ENCODE results near the gene INTS3. TPM values are rescaled to one million over a fixed set of nuclear protein-coding genes. Genes with fewer than 3 reads are reported as not detected.

The INTS3 gene
- 10 to 100 TPM in 1 of 3 donors, 1 to 10 TPM in 2; 7.5 to 14.5 (median 7.9) TPM for polyA plus RNA-seq

GRCh38 chr1:153727463-153728304 lies at the start of gene INTS3:
Gene INTS3, plus strand, starts transcription at chr1:153728050. Its CDS starts 585 bp downstream, at chr1:153728635.
- Mint-ChIP-seq H3K4me1 (peaks cover 25 to 40% of the 10 kb centered on the region in 2 donors), H3K4me3 (peak within 1 kb of the TSS; percentile 84 to 96 (median 91)), H3K9me3 (no peaks in the 10 kb centered on the region), H3K36me3 (peaks cover 0 to 6% (median 0%) of the 10 kb centered on the region in 3 donors), H3K27ac (peak within 1 kb of the TSS; percentile 93 to 97 (median 94)), H3K27me3 (ENCODE audit: low read depth in 3 of 3) (peaks cover 4 to 7% (median 6%) of the 10 kb centered on the region in 3 donors)
- peak; percentile 99 to 100 (median 99) for DNase-seq

- peaks cover 17 to 20% of the 10 kb centered on the region in 2 donors for H3K4me1 Mint-ChIP-seq
- no peaks in the 10 kb centered on the region for H3K36me3 Mint-ChIP-seq
- no peak for DNase-seq
- peak within 1 kb of the TSS; percentile 73 to 86 (median 83) for H3K4me3 Mint-ChIP-seq
- peaks cover 15 to 37% (median 19%) of the 10 kb centered on the region in 3 donors for H3K27me3 Mint-ChIP-seq (ENCODE audit: low read depth in 3 of 3)
- peak within 1 kb of the TSS in 1 of 6 donors; percentile 49 for H3K27ac Mint-ChIP-seq
- H3K9me3 Mint-ChIP-seq, result no peaks in the 10 kb centered on the region
Observed at GRCh38 chr1:153678519-153679336, 49.1 kb upstream of the INTS3 start, which contains the start of gene NPR1. Gene NPR1, plus strand, starts transcription at chr1:153678688. Its CDS starts 421 bp downstream, at chr1:153679109.

- peaks cover 15 to 40% (median 23%) of the 10 kb centered on the region in 3 donors for H3K27me3 Mint-ChIP-seq (ENCODE audit: low read depth in 3 of 3)
- peak overlapping the region in 1 of 6 donors; percentile 7 for H3K27ac Mint-ChIP-seq
- no peaks in the 10 kb centered on the region for H3K9me3 Mint-ChIP-seq
- peak in 2 of 3 donors; percentile 10 to 21 for DNase-seq
- peaks cover 17 to 20% of the 10 kb centered on the region in 2 donors for H3K4me1 Mint-ChIP-seq
- H3K4me3 Mint-ChIP-seq, result peak overlapping the region; percentile 59 to 83 (median 74)
- H3K36me3 Mint-ChIP-seq, result no peaks in the 10 kb centered on the region
Observed at GRCh38 chr1:153679337-153680119, 48.3 kb upstream of the INTS3 start.

GRCh38 chr1:153680120-153680403 lies 47.8 kb upstream of the INTS3 start:
- DNase-seq, result no peak
- no peaks in the 10 kb centered on the region for H3K9me3 Mint-ChIP-seq
- H3K27ac Mint-ChIP-seq, result no peak overlapping the region
- peaks cover 15 to 40% (median 23%) of the 10 kb centered on the region in 3 donors for H3K27me3 Mint-ChIP-seq (ENCODE audit: low read depth in 3 of 3)
- peak overlapping the region in 4 of 5 donors; percentile 26 to 83 (median 74) for H3K4me3 Mint-ChIP-seq
- H3K36me3 Mint-ChIP-seq, result no peaks in the 10 kb centered on the region
- peaks cover 17 to 20% of the 10 kb centered on the region in 2 donors for H3K4me1 Mint-ChIP-seq

GRCh38 chr1:153682730-153683129 lies 45.1 kb upstream of the INTS3 start:
- no peak for DNase-seq

GRCh38 chr1:153683854-153684253 lies 44.0 kb upstream of the INTS3 start:
- Mint-ChIP-seq H3K4me1 (peaks cover 6% of the 10 kb centered on the region in 2 donors), H3K27ac (peak overlapping the region in 1 of 6 donors; percentile 49), H3K36me3 (no peaks in the 10 kb centered on the region), H3K4me3 (no peak overlapping the region), H3K9me3 (peaks cover 0 to 2% (median 0%) of the 10 kb centered on the region in 6 donors), H3K27me3 (ENCODE audit: low read depth in 3 of 3) (peaks cover 9 to 30% (median 15%) of the 10 kb centered on the region in 3 donors)
- DNase-seq, result no peak

More at GRCh38 chr1:153682730-153683129, 45.1 kb upstream of the INTS3 start:
- Mint-ChIP-seq H3K27me3 (ENCODE audit: low read depth in 3 of 3) (peaks cover 9 to 37% (median 22%) of the 10 kb centered on the region in 3 donors), H3K4me1 (peaks cover 15 to 16% of the 10 kb centered on the region in 2 donors), H3K36me3 (no peaks in the 10 kb centered on the region), H3K9me3 (no peaks in the 10 kb centered on the region), H3K27ac (no peak overlapping the region), H3K4me3 (no peak overlapping the region)

GRCh38 chr1:153684892-153685291 lies 43.0 kb upstream of the INTS3 start:
- DNase-seq, result no peak
- H3K9me3 Mint-ChIP-seq, result peaks cover 0 to 2% (median 0%) of the 10 kb centered on the region in 6 donors
- H3K27me3 Mint-ChIP-seq (ENCODE audit: low read depth in 3 of 3), result peaks cover 4 to 26% (median 12%) of the 10 kb centered on the region in 3 donors
- H3K27ac Mint-ChIP-seq, result no peak overlapping the region
- H3K4me1 Mint-ChIP-seq, result peaks cover 2% of the 10 kb centered on the region in 2 donors
- no peaks in the 10 kb centered on the region for H3K36me3 Mint-ChIP-seq
- H3K4me3 Mint-ChIP-seq, result no peak overlapping the region

- no peaks in the 10 kb centered on the region for H3K4me1 Mint-ChIP-seq
- DNase-seq, result no peak
- H3K36me3 Mint-ChIP-seq, result no peaks in the 10 kb centered on the region
- H3K27ac Mint-ChIP-seq, result no peak overlapping the region
- H3K4me3 Mint-ChIP-seq, result no peak overlapping the region
- H3K27me3 Mint-ChIP-seq (ENCODE audit: low read depth in 3 of 3), result peaks cover 2 to 18% (median 8%) of the 10 kb centered on the region in 3 donors
- peaks cover 0 to 2% (median 0%) of the 10 kb centered on the region in 6 donors for H3K9me3 Mint-ChIP-seq
Observed at GRCh38 chr1:153685544-153686340, 42.1 kb upstream of the INTS3 start.

- no peak overlapping the region for H3K27ac Mint-ChIP-seq
- peaks cover 0 to 7% (median 5%) of the 10 kb centered on the region in 3 donors for H3K27me3 Mint-ChIP-seq (ENCODE audit: low read depth in 3 of 3)
- H3K9me3 Mint-ChIP-seq, result peaks cover 0 to 2% (median 0%) of the 10 kb centered on the region in 6 donors
- DNase-seq, result no peak
- H3K36me3 Mint-ChIP-seq, result no peaks in the 10 kb centered on the region
- H3K4me1 Mint-ChIP-seq, result no peaks in the 10 kb centered on the region
- H3K4me3 Mint-ChIP-seq, result no peak overlapping the region
Observed at GRCh38 chr1:153687346-153688125, 40.3 kb upstream of the INTS3 start.

GRCh38 chr1:153688276-153688675 lies 39.6 kb upstream of the INTS3 start:
- no peaks in the 10 kb centered on the region for H3K4me1 Mint-ChIP-seq
- no peak for DNase-seq
- H3K27ac Mint-ChIP-seq, result no peak overlapping the region

GRCh38 chr1:153688736-153689328 lies 39.0 kb upstream of the INTS3 start:
- no peak overlapping the region for H3K27ac Mint-ChIP-seq

More at GRCh38 chr1:153688276-153688675, 39.6 kb upstream of the INTS3 start:
- Mint-ChIP-seq H3K9me3 (peaks cover 0 to 2% (median 0%) of the 10 kb centered on the region in 6 donors), H3K4me3 (no peak overlapping the region), H3K27me3 (ENCODE audit: low read depth in 3 of 3) (peaks cover 0 to 7% (median 5%) of the 10 kb centered on the region in 3 donors), H3K36me3 (no peaks in the 10 kb centered on the region)

More at GRCh38 chr1:153688736-153689328, 39.0 kb upstream of the INTS3 start:
- Mint-ChIP-seq H3K36me3 (no peaks in the 10 kb centered on the region), H3K4me3 (no peak overlapping the region), H3K4me1 (no peaks in the 10 kb centered on the region), H3K27me3 (ENCODE audit: low read depth in 3 of 3) (peaks cover 0 to 7% (median 4%) of the 10 kb centered on the region in 3 donors), H3K9me3 (peaks cover 0 to 2% (median 0%) of the 10 kb centered on the region in 6 donors)
- DNase-seq, result no peak
